GM12864 (cell line): ENCODE data around the gene ADSL.

Source experiments
- DNase-seq: peaks from one replicate; pipeline ENCODE4 v3.0.0-alpha.2; 2011; ENCODE audit warnings: low read depth
- H3K4me3 ChIP-seq: 2 replicates; pipeline ENCODE4 v1.5.1; 2011; ENCODE audit warnings: mild to moderate bottlenecking, low read depth, low read length, control low read depth
- CTCF ChIP-seq: IDR thresholded peaks from 2 replicates; pipeline ENCODE4 v1.5.1; 2011; ENCODE audit warnings: low read depth, mild to moderate bottlenecking, moderate library complexity, low read length, control low read depth, inconsistent platforms; ENCODE audit errors: missing control alignments

ADSL gene

GRCh38 chr22:40418366-40419201 is 72.3 kb downstream of the ADSL start:
- no peak for TF ChIP-seq CTCF
- no peak overlapping the region for H3K4me3 ChIP-seq
- no peak for DNase-seq

GRCh38 chr22:40419718-40420117 is 73.4 kb downstream of the ADSL start:
- no peak for TF ChIP-seq CTCF
- DNase-seq, result no peak
- H3K4me3 ChIP-seq, result no peak overlapping the region

- no peak overlapping the region for H3K4me3 ChIP-seq
These were observed 74.2 kb downstream of the ADSL start for GRCh38 chr22:40420341-40421081.

GRCh38 chr22:40421082-40421350 is 74.7 kb downstream of the ADSL start:
- no peak overlapping the region for H3K4me3 ChIP-seq
- no peak for DNase-seq
- no peak for TF ChIP-seq CTCF

More at GRCh38 chr22:40420341-40421081, 74.2 kb downstream of the ADSL start:
- no peak for DNase-seq
- TF ChIP-seq CTCF, result no peak

GRCh38 chr22:40421941-40422340 is 75.6 kb downstream of the ADSL start:
- DNase-seq, result no peak
- no peak for TF ChIP-seq CTCF
- no peak overlapping the region for H3K4me3 ChIP-seq

- no peak overlapping the region for H3K4me3 ChIP-seq
- no peak for DNase-seq
- no peak for TF ChIP-seq CTCF
These were observed 76.4 kb downstream of the ADSL start for GRCh38 chr22:40422558-40423309.
